Hematopoietic multipotent progenitor cell treated with erythropoietin and hydrocortisone succinate and interleukin-3 and kit ligand, for 4 days (in vitro differentiated cells): ENCODE data around the gene TACR2.

Experiments
- DNase-seq: peaks from one replicate; pipeline ENCODE4 v3.0.0-alpha.2; 2015

TACR2 gene

DNA sequence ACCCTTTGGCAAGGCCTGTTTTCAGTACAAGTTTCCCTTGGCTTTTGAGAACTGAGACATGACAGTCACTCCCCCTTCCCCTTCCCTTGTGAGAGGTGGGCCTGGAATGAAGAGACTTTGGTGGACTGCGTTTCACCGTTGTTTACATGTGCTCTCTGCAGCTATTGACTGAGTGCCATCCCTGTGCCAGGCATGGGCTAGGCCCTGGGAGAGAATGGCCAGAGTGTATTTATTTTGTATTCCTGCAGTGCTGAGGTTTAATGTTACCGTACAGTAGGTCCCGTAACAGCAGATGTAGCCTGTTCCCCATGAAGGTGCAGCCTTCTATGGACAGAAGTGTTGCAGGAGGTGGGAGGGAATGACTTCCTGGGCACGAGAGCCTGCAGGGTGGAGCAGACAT lies 50.0 kb downstream of the TACR2 start:
- DNase-seq, result no peak

- DNase-seq, result no peak
Observed at GRCh38 chr10:69364232-69364940, 52.3 kb downstream of the TACR2 start.

DNA sequence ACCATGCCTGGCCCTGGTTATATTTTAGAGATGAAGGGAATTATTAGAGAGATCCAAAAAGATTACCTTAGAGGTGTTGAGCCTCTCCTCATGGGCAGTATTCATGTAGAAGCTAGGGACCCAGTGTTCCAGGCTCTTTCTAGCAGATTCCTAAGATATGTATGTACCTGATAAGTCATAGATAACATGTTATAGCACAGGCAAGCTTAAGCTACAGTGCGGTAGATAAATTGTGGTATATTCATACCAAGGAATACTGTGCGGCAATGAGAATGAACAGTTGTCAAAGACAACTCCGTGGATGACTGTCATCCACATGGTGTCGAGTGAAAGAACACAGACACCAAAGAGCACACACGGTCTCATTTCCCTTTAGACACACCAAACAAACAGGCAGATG lies 53.1 kb downstream of the TACR2 start:
- no peak for DNase-seq

DNA sequence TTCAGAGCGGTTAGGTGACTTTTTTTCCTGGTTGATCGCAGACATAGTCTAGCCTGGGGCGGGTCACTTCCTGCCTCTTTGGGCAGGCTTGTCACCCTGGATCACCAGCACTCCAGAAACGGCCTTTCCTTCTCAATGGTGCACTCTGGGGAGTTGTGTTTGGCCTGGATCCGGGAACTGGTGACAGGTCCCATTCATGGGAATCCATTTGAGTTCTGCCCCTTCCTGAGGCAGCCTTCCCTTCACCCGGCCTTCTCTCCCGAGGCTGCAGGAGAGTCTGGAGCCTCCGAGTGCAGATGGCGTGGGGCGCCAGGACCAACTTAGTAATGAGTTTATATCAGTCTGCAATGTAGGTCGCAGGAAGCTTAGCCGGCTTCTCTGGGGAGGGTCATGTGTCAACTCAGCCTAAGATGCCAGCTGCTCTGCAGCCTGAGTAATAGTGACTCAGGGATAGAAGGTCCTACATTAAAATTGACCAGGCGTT lies 54.2 kb downstream of the TACR2 start:
- no peak for DNase-seq

- no peak for DNase-seq
Observed at GRCh38 chr10:69361303-69361614, 55.5 kb downstream of the TACR2 start.

- no peak for DNase-seq
Observed at GRCh38 chr10:69360485-69361302, 56.0 kb downstream of the TACR2 start.

GRCh38 chr10:69359594-69359993 lies 57.1 kb downstream of the TACR2 start:
- DNase-seq, result peak; percentile 88

GRCh38 chr10:69359148-69359547 lies 57.6 kb downstream of the TACR2 start:
- peak; percentile 75 for DNase-seq

DNA sequence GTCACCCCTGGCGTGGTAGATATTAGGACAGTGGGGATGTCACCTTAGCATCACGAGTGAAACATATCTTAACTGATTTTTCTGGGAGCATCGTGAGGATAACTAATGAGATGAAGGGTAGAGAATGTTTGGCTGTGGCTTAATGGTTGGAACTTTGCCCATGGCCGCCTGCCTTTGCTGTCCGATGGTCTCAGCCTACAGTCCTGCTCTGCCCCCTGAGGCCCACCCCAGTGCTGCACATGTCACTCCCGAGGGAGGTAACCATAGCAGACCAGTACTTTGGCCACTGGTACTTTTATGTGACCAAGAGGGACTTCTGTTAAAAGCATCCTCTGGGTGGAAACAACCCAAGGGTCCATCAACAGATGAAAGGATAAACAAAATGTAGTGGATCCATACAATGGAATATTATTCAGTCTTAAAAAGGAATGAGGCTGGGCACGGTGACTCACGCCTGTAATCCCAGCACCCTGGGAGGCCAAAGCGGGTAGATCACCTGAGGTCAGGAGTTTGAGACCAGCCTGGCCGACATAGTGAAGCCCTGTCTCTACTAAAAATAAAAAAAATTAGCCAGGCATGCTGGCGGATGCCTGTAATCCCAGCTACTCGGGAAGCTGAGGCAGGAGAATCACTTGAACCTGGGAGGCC lies 58.4 kb downstream of the TACR2 start:
- peak; percentile 28 for DNase-seq

GRCh38 chr10:69356187-69356586 lies 60.5 kb downstream of the TACR2 start:
- no peak for DNase-seq

DNA sequence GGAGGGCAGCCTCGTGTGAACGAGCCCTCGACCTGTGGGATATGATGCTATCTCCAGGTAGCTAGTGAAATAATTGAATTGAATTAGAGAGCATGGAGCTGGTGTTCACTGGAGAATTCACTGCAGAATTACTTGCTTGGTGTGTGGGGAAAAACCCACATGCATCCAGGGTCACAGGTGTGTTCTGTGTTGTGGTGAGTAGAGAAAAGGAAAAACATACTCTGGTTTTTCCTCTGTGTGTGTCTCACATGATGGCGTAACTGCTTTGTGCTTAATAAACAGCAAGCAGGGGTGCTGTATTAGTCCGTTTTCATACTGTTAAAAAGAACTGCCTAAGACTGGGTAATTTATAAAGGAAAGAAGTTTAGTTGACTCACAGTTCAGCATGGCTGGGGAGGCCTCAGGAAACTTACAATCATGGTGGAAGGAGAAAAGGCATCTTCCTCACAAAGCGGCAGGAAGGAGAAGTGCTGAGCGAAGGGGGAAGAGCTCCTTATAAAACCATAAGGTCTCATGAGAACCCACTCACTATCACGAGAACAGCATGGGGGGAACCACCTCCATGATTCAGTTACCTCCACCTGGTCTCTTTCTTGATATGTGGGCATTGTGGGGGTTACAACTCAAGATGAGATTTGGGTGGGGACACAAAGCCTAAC lies 62.6 kb downstream of the TACR2 start:
- DNase-seq, result no peak
